Measurements from ENCODE around the gene ADSL. TPM values are rescaled to one million over a fixed set of nuclear protein-coding genes. Genes with fewer than 3 reads are reported as not detected.

ADSL gene
- total and polyA plus RNA-seq, 2 of the 8 experiments (the other 6 are each of a cell fraction or from before 2014, with no cell fraction given), result 197 to 218 TPM

DNA sequence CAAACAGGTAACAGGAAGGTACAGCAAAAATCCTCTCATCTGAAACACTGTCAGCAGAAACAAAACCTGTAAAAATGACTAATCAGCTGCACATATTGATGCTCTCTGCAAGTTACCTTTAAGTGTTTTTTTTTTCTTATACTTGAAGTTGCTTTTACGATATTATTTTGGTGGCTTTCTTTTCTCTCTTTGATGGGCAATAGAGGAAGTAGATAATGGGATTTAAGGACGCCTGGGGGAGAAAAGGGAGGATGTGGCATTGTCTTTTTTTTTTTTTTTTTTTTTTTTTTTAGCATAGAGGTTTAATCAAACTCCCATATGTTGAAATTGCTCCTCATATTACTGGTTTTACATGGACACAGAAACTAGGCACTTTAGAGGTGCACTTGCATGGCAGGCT, 11.4 kb upstream of the ADSL start:
- no peak overlapping the region for H4K5ac ChIP-seq (ENCODE audit: insufficient read length, low read depth, low read length)
- H3K18ac ChIP-seq (ENCODE audit: extremely low read depth, low read length), result no peak overlapping the region
- no peak overlapping the region for H3K27ac ChIP-seq (ENCODE audit: low read depth, low read length)
- POLR2A ChIA-PET (ENCODE audit: partially characterized antibody), result interaction anchor here (0.6 to 1.7 kb wide), 4 partner anchors 9 to 800 kb away, joined by 3 read pairs; no protein-coding TSS in a partner anchor
- CTCF ChIA-PET (ENCODE audit: partially characterized antibody), result interaction anchor here (0.6 to 4.6 kb wide), 2 partner anchors 14 to 146 kb away, joined by 3 to 16 read pairs; no protein-coding TSS in a partner anchor
- H3K4me3 ChIP-seq (ENCODE audit: extremely low read depth in 1 of 4, insufficient read depth in 2 of 4, low read depth in 3 of 4, low read length in 4 of 4), result no peak overlapping the region
- H3K4me2 ChIP-seq (ENCODE audit: insufficient read depth in 1 of 2, low read depth in 2 of 2, low read length in 2 of 2), result 0 out of 4 replicates have a peak overlapping the region, but pooled peaks of 1 of the 2 experiments have one; percentile 21
- 49% methylated on average over 2 of the region's 2 CpGs; no CpG with 5 or more reads in 1 of the 2 experiments for WGBS, 2 experiments (ENCODE audit: extremely low coverage in 1 of 2, insufficient coverage in 1 of 2, insufficient read length in 1 of 2, insufficient replicate concordance in 2 of 2, low coverage in 1 of 2, low lambda C conversion rate in 2 of 2, missing lambda C conversion rate in 1 of 2)
- H2BK12ac ChIP-seq (ENCODE audit: low read depth, low read length), result no peak overlapping the region
- H2AK5ac ChIP-seq (ENCODE audit: low read depth, low read length), result no peak overlapping the region
- H2BK5ac ChIP-seq (ENCODE audit: low read depth, low read length), result no peak overlapping the region
- H2BK120ac ChIP-seq (replicated peaks; ENCODE audit: low read depth, low read length), result no peak overlapping the region
- H3K79me2 ChIP-seq (ENCODE audit: control insufficient read depth in 1 of 2, insufficient read depth in 2 of 2, low read length in 2 of 2), result no peaks in the 10 kb centered on the region
- no peaks in the 10 kb centered on the region; a peak in 4 of 8 replicates for H3K36me3 ChIP-seq (ENCODE audit: control insufficient read depth in 2 of 4, insufficient read depth in 4 of 4, low read length in 3 of 4)
- H2BK15ac ChIP-seq (ENCODE audit: low read length), result no peak overlapping the region
- H2BK20ac ChIP-seq (ENCODE audit: low read length), result no peak overlapping the region
- no peak overlapping the region for H3K23ac ChIP-seq (ENCODE audit: insufficient read length)
- H3K23me2 ChIP-seq (ENCODE audit: low read depth, low read length), result no peaks in the 10 kb centered on the region
- no peak overlapping the region for H3K9ac ChIP-seq (replicated peaks in 1 of 4; ENCODE audit: extremely low read depth in 1 of 4, low read depth in 3 of 4, low read length in 3 of 4)
- H3K56ac ChIP-seq (replicated peaks; ENCODE audit: insufficient read length, low read depth, low read length), result no peak overlapping the region
- H3K9me3 ChIP-seq (ENCODE audit: insufficient read depth in 2 of 2, low read depth in 1 of 2, low read length in 1 of 2), result no peaks in the 10 kb centered on the region
- no peak overlapping the region for H2AFZ ChIP-seq (ENCODE audit: low read length)
- no peaks in the 10 kb centered on the region; a peak in 1 of 7 replicates for H3K27me3 ChIP-seq (replicated peaks in 1 of 4; ENCODE audit: control insufficient read depth in 3 of 4, extremely low read depth in 1 of 4, insufficient read depth in 3 of 4, low read length in 3 of 4)
- no peak for TF ChIP-seq EZH2 (IDR thresholded peaks at IDR 0.05; ENCODE audit: low read depth, low read length, severe bottlenecking)
- no peak for TF ChIP-seq SRF (IDR thresholded peaks at IDR 0.05; ENCODE audit: low read depth, low read length)
- no peak for TF ChIP-seq CEBPB (IDR thresholded peaks at IDR 0.05; ENCODE audit: low read depth, low read length)
- no peak for DNase-seq (ENCODE audit: low read depth in 1 of 2, low spot score in 2 of 2)
- no peaks in the 10 kb centered on the region for H3K79me1 ChIP-seq (ENCODE audit: low read depth, low read length)
- H3K14ac ChIP-seq (ENCODE audit: insufficient read length), result no peak overlapping the region
- no peak overlapping the region for H4K8ac ChIP-seq (ENCODE audit: extremely low read depth, insufficient read depth, low read length)
- no peaks in the 10 kb centered on the region for H4K20me1 ChIP-seq (replicated peaks in 1 of 2; ENCODE audit: control insufficient read depth in 1 of 2, insufficient read depth in 2 of 2, low read length in 2 of 2)
- no peak for FAIRE-seq
- H3K4ac ChIP-seq (replicated peaks; ENCODE audit: insufficient read length, low read depth, low read length), result no peak overlapping the region
- H3K4me1 ChIP-seq (replicated peaks in 1 of 4; ENCODE audit: control insufficient read depth in 3 of 4, insufficient read depth in 4 of 4, low read length in 3 of 4), result peaks cover 2 to 19% (median 14%) of the 10 kb centered on the region in 4 experiments; a peak in 6 of 7 replicates
- H4K91ac ChIP-seq (replicated peaks; ENCODE audit: insufficient read length, low read length), result no peak overlapping the region

Data from H1 (cell line).